ENCODE data around the gene HIPK2.

The HIPK2 gene

DNA sequence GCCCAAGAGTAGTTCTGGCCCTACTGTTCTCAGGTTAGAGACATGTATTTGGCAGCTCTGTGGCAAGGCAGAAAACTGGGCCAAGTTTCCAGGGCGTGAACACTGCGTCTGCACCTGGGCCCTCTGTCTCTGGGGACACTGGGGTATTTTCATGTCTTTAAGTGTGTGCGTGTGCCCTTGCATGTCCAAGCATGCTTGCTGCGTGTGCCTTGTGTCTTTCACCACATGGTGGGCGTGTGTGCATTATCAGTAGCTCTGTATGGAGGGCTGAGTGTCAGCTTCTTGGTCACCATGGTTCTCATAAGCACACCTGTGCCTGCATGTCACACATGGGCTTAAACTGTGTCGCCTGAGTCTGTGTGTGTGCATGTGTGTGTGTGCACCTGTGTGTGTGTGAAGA is 69.3 kb downstream of the HIPK2 start:
- Histone ChIP-seq H3K4me2 (ENCODE audit: low read length) (no peak overlapping the region), H4K20me1 (ENCODE audit: insufficient read depth, low read length) (no peaks in the 10 kb centered on the region)

DNA sequence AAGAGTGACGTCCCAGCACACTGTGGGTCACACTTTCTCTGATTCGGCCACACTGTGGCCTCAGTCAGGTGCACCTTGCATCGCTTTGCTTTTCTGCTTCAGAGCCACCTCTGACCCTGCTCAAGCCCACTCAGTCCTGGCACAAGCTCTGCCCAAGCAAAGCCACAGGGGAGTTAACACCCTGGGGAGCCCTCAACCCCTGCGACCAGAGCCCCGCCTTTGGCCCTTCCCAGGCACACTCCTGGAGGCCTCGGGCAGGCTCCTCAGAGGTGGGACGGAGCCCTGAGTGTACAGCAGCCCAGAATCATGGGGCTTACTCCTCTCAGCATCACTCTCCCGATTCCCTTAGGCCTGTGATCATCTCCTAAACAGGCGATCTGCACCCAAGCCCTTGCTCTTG is 71.0 kb downstream of the HIPK2 start:
- Histone ChIP-seq H3F3A (ENCODE audit: insufficient read depth, low read length) (no peaks in the 10 kb centered on the region), H3K9me2 (ENCODE audit: low read depth, low read length) (no peaks in the 10 kb centered on the region), H3K4me3 (ENCODE audit: low read depth, low read length, poor library complexity, severe bottlenecking) (no peak overlapping the region), H3K4me2 (ENCODE audit: low read length) (no peak overlapping the region), H2AFZ (ENCODE audit: low read length) (no peak overlapping the region), H3K9ac (ENCODE audit: low read length) (no peak overlapping the region), H3K4me1 (ENCODE audit: insufficient read depth, low read length, severe bottlenecking) (no peaks in the 10 kb centered on the region), H3K27ac (ENCODE audit: low read depth, low read length, poor library complexity, severe bottlenecking) (no peak overlapping the region), H3K9me3 (ENCODE audit: low read length) (no peaks in the 10 kb centered on the region), H3K36me3 (ENCODE audit: insufficient read depth, low read length) (no peaks in the 10 kb centered on the region), H3K79me2 (ENCODE audit: insufficient read depth, low read length) (no peaks in the 10 kb centered on the region), H3K27me3 (ENCODE audit: insufficient read depth, low read length) (no peaks in the 10 kb centered on the region; the same call in 1 of the 2 replicates), H4K20me1 (ENCODE audit: insufficient read depth, low read length) (no peaks in the 10 kb centered on the region)
- TF ChIP-seq, protein P1, sequence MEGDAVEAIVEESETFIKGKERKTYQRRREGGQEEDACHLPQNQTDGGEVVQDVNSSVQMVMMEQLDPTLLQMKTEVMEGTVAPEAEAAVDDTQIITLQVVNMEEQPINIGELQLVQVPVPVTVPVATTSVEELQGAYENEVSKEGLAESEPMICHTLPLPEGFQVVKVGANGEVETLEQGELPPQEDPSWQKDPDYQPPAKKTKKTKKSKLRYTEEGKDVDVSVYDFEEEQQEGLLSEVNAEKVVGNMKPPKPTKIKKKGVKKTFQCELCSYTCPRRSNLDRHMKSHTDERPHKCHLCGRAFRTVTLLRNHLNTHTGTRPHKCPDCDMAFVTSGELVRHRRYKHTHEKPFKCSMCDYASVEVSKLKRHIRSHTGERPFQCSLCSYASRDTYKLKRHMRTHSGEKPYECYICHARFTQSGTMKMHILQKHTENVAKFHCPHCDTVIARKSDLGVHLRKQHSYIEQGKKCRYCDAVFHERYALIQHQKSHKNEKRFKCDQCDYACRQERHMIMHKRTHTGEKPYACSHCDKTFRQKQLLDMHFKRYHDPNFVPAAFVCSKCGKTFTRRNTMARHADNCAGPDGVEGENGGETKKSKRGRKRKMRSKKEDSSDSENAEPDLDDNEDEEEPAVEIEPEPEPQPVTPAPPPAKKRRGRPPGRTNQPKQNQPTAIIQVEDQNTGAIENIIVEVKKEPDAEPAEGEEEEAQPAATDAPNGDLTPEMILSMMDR (IDR thresholded peaks at IDR 0.05; ENCODE audit: low read length): no peak
- TF ChIP-seq EZH2 (IDR thresholded peaks at IDR 0.05; ENCODE audit: borderline replicate concordance, low read length): no peak

More for the DNA sequence above, 69.3 kb downstream of the HIPK2 start:
- Histone ChIP-seq H3F3A (ENCODE audit: insufficient read depth, low read length) (no peaks in the 10 kb centered on the region), H2AFZ (ENCODE audit: low read length) (no peak overlapping the region), H3K27ac (ENCODE audit: low read depth, low read length, poor library complexity, severe bottlenecking) (no peak overlapping the region), H3K4me1 (ENCODE audit: insufficient read depth, low read length, severe bottlenecking) (no peaks in the 10 kb centered on the region), H3K27me3 (ENCODE audit: insufficient read depth, low read length) (no peaks in the 10 kb centered on the region; the same call in 1 of the 2 replicates), H3K9me3 (ENCODE audit: low read length) (no peaks in the 10 kb centered on the region), H3K9me2 (ENCODE audit: low read depth, low read length) (no peaks in the 10 kb centered on the region), H3K9ac (ENCODE audit: low read length) (no peak overlapping the region), H3K36me3 (ENCODE audit: insufficient read depth, low read length) (no peaks in the 10 kb centered on the region), H3K79me2 (ENCODE audit: insufficient read depth, low read length) (no peaks in the 10 kb centered on the region), H3K4me3 (ENCODE audit: low read depth, low read length, poor library complexity, severe bottlenecking) (no peak overlapping the region)
- TF ChIP-seq, protein P1 (IDR thresholded peaks at IDR 0.05; ENCODE audit: low read length): no peak
- no peak for TF ChIP-seq EZH2 (IDR thresholded peaks at IDR 0.05; ENCODE audit: borderline replicate concordance, low read length)

DNA sequence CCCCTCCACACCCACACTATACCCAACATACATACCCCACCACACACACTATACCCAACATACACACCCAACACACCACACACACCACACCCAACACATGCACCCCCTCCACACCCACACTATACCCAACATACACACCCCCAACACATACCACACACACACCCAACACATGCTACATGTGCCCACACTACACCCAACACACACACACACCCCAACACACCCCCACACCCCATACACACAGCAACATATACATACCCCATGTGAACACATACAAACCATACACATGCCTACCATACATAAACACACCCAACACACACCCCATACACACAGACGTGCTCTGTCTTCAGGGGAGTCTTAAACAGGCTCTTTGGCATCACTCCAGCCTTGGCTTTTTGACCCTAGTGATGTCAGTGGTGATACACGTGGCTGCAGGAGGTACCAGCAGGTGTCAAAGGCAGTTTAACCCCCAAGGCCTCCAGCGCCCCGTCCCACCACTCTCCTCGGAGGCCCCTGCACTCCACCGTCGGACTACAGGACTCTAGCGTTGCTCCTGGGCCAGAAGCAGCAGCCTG is 73.4 kb downstream of the HIPK2 start:
- Histone ChIP-seq H4K20me1 (ENCODE audit: insufficient read depth, low read length) (no peaks in the 10 kb centered on the region), H3K4me1 (ENCODE audit: insufficient read depth, low read length, severe bottlenecking) (no peaks in the 10 kb centered on the region), H3K9ac (ENCODE audit: low read length) (no peak overlapping the region), H3K4me2 (ENCODE audit: low read length) (no peak overlapping the region), H3K79me2 (ENCODE audit: insufficient read depth, low read length) (no peaks in the 10 kb centered on the region), H3K27ac (ENCODE audit: low read depth, low read length, poor library complexity, severe bottlenecking) (no peak overlapping the region), H3F3A (ENCODE audit: insufficient read depth, low read length) (no peaks in the 10 kb centered on the region), H3K4me3 (ENCODE audit: low read depth, low read length, poor library complexity, severe bottlenecking) (no peak overlapping the region), H3K9me2 (ENCODE audit: low read depth, low read length) (no peaks in the 10 kb centered on the region), H3K9me3 (ENCODE audit: low read length) (no peaks in the 10 kb centered on the region), H3K27me3 (ENCODE audit: insufficient read depth, low read length) (peaks cover 3% of the 10 kb centered on the region; the same call in 1 of the 2 replicates), H2AFZ (ENCODE audit: low read length) (no peak overlapping the region), H3K36me3 (ENCODE audit: insufficient read depth, low read length) (no peaks in the 10 kb centered on the region)
- TF ChIP-seq, protein P1 (IDR thresholded peaks at IDR 0.05; ENCODE audit: low read length): no peak
- TF ChIP-seq EZH2 (IDR thresholded peaks at IDR 0.05; ENCODE audit: borderline replicate concordance, low read length): no peak

All from OCI-LY1 (cell line).